Right lobe of liver (tissue), 6 donors: Measurements from ENCODE around the gene PAK5. TPM values are rescaled to one million over a fixed set of nuclear protein-coding genes. Genes with fewer than 3 reads are reported as not detected.

ENCODE experiments used
- ATAC-seq, 4 donors: fragments of 200-7000 bp; cut with Tn5 transposase; one replicate each; pipeline ENCODE4 v1.9.1; 2020; ENCODE audit warnings: mild to moderate bottlenecking in 4 of 4, moderate library complexity in 4 of 4
- DNase-seq, 3 donors: peaks; one replicate each; pipeline ENCODE4 v3.0.0-alpha.2; 2020
- H3K27ac ChIP-seq, 3 donors: fragments of 200-600 bp; one replicate each; pipeline ENCODE4 v1.8.0; 2022
- H3K27me3 ChIP-seq, 2 donors: fragments of 200-600 bp; one replicate each; pipeline ENCODE4 v1.8.0; 2022
- H3K36me3 ChIP-seq, 4 donors: fragments of 200-600 bp; sonication (generic) in 1 of 4; one replicate each; pipeline versions ENCODE4 v1.5.1 to v1.8.0; 2017 to 2022; ENCODE audit warnings: control low read depth in 1 of 4
- H3K4me1 ChIP-seq, 4 donors: fragments of 200-600 bp; sonication (generic) in 1 of 4; one replicate each; pipeline versions ENCODE4 v1.5.1 to v1.8.0; 2017 to 2022; ENCODE audit warnings: control low read depth in 1 of 4
- H3K4me3 ChIP-seq, 3 donors: fragments of 200-600 bp; one replicate each; pipeline ENCODE4 v1.8.0; 2022
- H3K9me3 ChIP-seq, 4 donors: fragments of 200-600 bp; sonication (generic) in 1 of 4; one replicate each; pipeline versions ENCODE4 v1.5.1 to v1.8.0; 2017 to 2022; ENCODE audit warnings: control low read depth in 1 of 4
- CTCF ChIP-seq, 4 donors: fragments of 200-600 bp in 3 of 4; fragments of 450-650 bp in 1 of 4; IDR thresholded peaks; one replicate each; pipeline versions ENCODE4 v1.5.1 to v1.8.0; 2016 to 2022; ENCODE audit warnings: antibody characterized with exemption in 4 of 4, mild to moderate bottlenecking in 2 of 4
- POLR2A ChIP-seq: fragments of 450-650 bp; IDR thresholded peaks from one replicate; pipeline ENCODE4 v1.6.1; 2017; ENCODE audit warnings: antibody characterized with exemption, mild to moderate bottlenecking
- WGBS: methylation state at CpG from one replicate; pipeline ENCODE4 v1.1.6; 2018; ENCODE audit warnings: low coverage, low lambda C conversion rate; ENCODE audit not compliant: insufficient coverage; ENCODE audit errors: missing lambda C conversion rate; 5-methylcytosine and 5-hydroxymethylcytosine counted together
- intact Hi-C, 2 donors: fragments of 100-400 bp; cut with DNase I; formaldehyde crosslinking; loops; one replicate each; pipeline versions ENCODE4 v1.11.2 to v1.14.1; 2022
- total RNA-seq, 6 experiments: library from RNA; depleted of rRNA in 2 of 6; stranded (reverse); fragments of >200 nt in 2 of 6; fragmentation: NEBNext Ultra II Directional in 3 of 6; extraction: Animal tissue kit (Norgen Biotek cat#: 25700) in 3 of 6; gene quantifications; one replicate each; pipeline versions ENCODE4 v1.1.0 to v1.2.4, GENCODE V29; 2016 to 2023
- donor health status: DM: no; HTN: yes; CAD: no.
- donor health status: DM: no; HTN: no; CAD: no.
- donor health status: DM: no; HTN: no; CAD: no.
- donor health status: DM: no; HTN: yes; CAD: no.
- donor health status: DM: no; HTN: yes; CAD: no.

Gene PAK5
- total RNA-seq, 6 experiments from 2014 or later, result 0.05 to 0.07 TPM; not detected in 4

- no peaks in the 10 kb centered on the region for H3K9me3 ChIP-seq
- intact Hi-C loops, result no loop called here
- no peak for DNase-seq
- no peak overlapping the region for H3K27ac ChIP-seq
- no peaks in the 10 kb centered on the region for H3K4me1 ChIP-seq
- H3K36me3 ChIP-seq, result no peaks in the 10 kb centered on the region
- no peaks in the 10 kb centered on the region for H3K27me3 ChIP-seq
- ATAC-seq, result no peak
- H3K4me3 ChIP-seq, result no peak overlapping the region
- TF ChIP-seq POLR2A (no peak), CTCF (IDR thresholded peaks at IDR 0.05) (no peak)
Observed at GRCh38 chr20:9634327-9634726, 204.5 kb downstream of the PAK5 start.

- H3K27ac ChIP-seq, result no peak overlapping the region
- TF ChIP-seq CTCF (IDR thresholded peaks at IDR 0.05) (no peak), POLR2A (no peak)
- H3K4me1 ChIP-seq, result no peaks in the 10 kb centered on the region
- H3K4me3 ChIP-seq, result no peak overlapping the region
- H3K9me3 ChIP-seq, result no peaks in the 10 kb centered on the region
- no peaks in the 10 kb centered on the region for H3K36me3 ChIP-seq
- H3K27me3 ChIP-seq, result no peaks in the 10 kb centered on the region
- DNase-seq (no peak), ATAC-seq (no peak)
- intact Hi-C loops, result no loop called here
- WGBS, result 11% methylated on average over 1 of the region's 1 CpG
Observed at GRCh38 chr20:9632991-9633390, 205.9 kb downstream of the PAK5 start.

GRCh38 chr20:9632265-9632664 lies 206.6 kb downstream of the PAK5 start:
- Histone ChIP-seq H3K9me3 (no peaks in the 10 kb centered on the region), H3K4me3 (no peak overlapping the region), H3K36me3 (no peaks in the 10 kb centered on the region), H3K27me3 (no peaks in the 10 kb centered on the region), H3K27ac (no peak overlapping the region), H3K4me1 (no peaks in the 10 kb centered on the region)
- DNase-seq (no peak), ATAC-seq (no peak)
- TF ChIP-seq CTCF (IDR thresholded peaks at IDR 0.05), result no peak
- TF ChIP-seq POLR2A, result no peak
- 51% methylated on average over 4 of the region's 4 CpGs for WGBS
- intact Hi-C loops, result no loop called here

- 51% methylated on average over 2 of the region's 2 CpGs for WGBS
- H3K27me3 ChIP-seq, result no peaks in the 10 kb centered on the region
- ATAC-seq (no peak), DNase-seq (no peak)
- no peaks in the 10 kb centered on the region for H3K4me1 ChIP-seq
- no peak overlapping the region for H3K4me3 ChIP-seq
- TF ChIP-seq CTCF (IDR thresholded peaks at IDR 0.05) (no peak), POLR2A (no peak)
- intact Hi-C loops, result no loop called here
- H3K9me3 ChIP-seq, result no peaks in the 10 kb centered on the region
- no peak overlapping the region for H3K27ac ChIP-seq
- no peaks in the 10 kb centered on the region for H3K36me3 ChIP-seq
Observed at GRCh38 chr20:9630554-9630953, 208.3 kb downstream of the PAK5 start.

GRCh38 chr20:9629831-9630230 lies 209.0 kb downstream of the PAK5 start:
- H3K27me3 ChIP-seq, result no peaks in the 10 kb centered on the region
- no peak overlapping the region for H3K27ac ChIP-seq
- WGBS, result 38% methylated on average over 5 of the region's 5 CpGs
- intact Hi-C loops, result no loop called here
- no peak overlapping the region for H3K4me3 ChIP-seq
- H3K36me3 ChIP-seq, result no peaks in the 10 kb centered on the region
- ATAC-seq, result no peak
- DNase-seq, result no peak
- no peak for TF ChIP-seq POLR2A
- no peak for TF ChIP-seq CTCF (IDR thresholded peaks at IDR 0.05)
- H3K4me1 ChIP-seq, result no peaks in the 10 kb centered on the region
- H3K9me3 ChIP-seq, result no peaks in the 10 kb centered on the region
